ENCODE measurements around the gene KIF1A.

The KIF1A gene

GRCh38 chr2:240767341-240767740 is 52.7 kb downstream of the KIF1A start:
- DNase-seq (ENCODE audit: low spot score): no peak

GRCh38 chr2:240766072-240766471 is 53.9 kb downstream of the KIF1A start:
- no peak for DNase-seq (ENCODE audit: low spot score)

- no peak for DNase-seq (ENCODE audit: low spot score)
These were observed 55.0 kb downstream of the KIF1A start for GRCh38 chr2:240765007-240765406.

GRCh38 chr2:240764605-240765004 is 55.4 kb downstream of the KIF1A start:
- no peak for DNase-seq (ENCODE audit: low spot score)

GRCh38 chr2:240762971-240763370 is 57.0 kb downstream of the KIF1A start:
- no peak for DNase-seq (ENCODE audit: low spot score)

- no peak for DNase-seq (ENCODE audit: low spot score)
These were observed 57.8 kb downstream of the KIF1A start for GRCh38 chr2:240762249-240762648.

GRCh38 chr2:240760576-240761246 is 59.3 kb downstream of the KIF1A start:
- no peak for DNase-seq (ENCODE audit: low spot score)

GRCh38 chr2:240760121-240760520 is 59.9 kb downstream of the KIF1A start:
- no peak for DNase-seq (ENCODE audit: low spot score)

- no peak for DNase-seq (ENCODE audit: low spot score)
These were observed 60.6 kb downstream of the KIF1A start for GRCh38 chr2:240759459-240759858.

GRCh38 chr2:240757086-240757614 is 62.9 kb downstream of the KIF1A start:
- no peak for DNase-seq (ENCODE audit: low spot score)

- DNase-seq (ENCODE audit: low spot score): no peak
These were observed 67.8 kb downstream of the KIF1A start for GRCh38 chr2:240752209-240752608.

GRCh38 chr2:240750409-240750808 is 69.6 kb downstream of the KIF1A start:
- DNase-seq (ENCODE audit: low spot score): no peak

- no peak for DNase-seq (ENCODE audit: low spot score)
These were observed 70.5 kb downstream of the KIF1A start for GRCh38 chr2:240749516-240749915.

GRCh38 chr2:240747256-240747655 is 72.8 kb downstream of the KIF1A start:
- no peak for DNase-seq (ENCODE audit: low spot score)

GRCh38 chr2:240746671-240747070 is 73.3 kb downstream of the KIF1A start:
- no peak for DNase-seq (ENCODE audit: low spot score)

GRCh38 chr2:240745962-240746361 is 74.1 kb downstream of the KIF1A start:
- no peak for DNase-seq (ENCODE audit: low spot score)

GRCh38 chr2:240745456-240745855 is 74.6 kb downstream of the KIF1A start:
- no peak for DNase-seq (ENCODE audit: low spot score)

- no peak for DNase-seq (ENCODE audit: low spot score)
These were observed 77.4 kb downstream of the KIF1A start for GRCh38 chr2:240742602-240743095.

GRCh38 chr2:240741091-240741490 is 78.9 kb downstream of the KIF1A start:
- DNase-seq (ENCODE audit: low spot score): no peak

GRCh38 chr2:240739797-240740196 is 80.2 kb downstream of the KIF1A start:
- DNase-seq (ENCODE audit: low spot score): no peak

- no peak for DNase-seq (ENCODE audit: low spot score)
These were observed 82.1 kb downstream of the KIF1A start for GRCh38 chr2:240737958-240738357.

GRCh38 chr2:240737512-240737911 is 82.5 kb downstream of the KIF1A start:
- DNase-seq (ENCODE audit: low spot score): no peak

- no peak for DNase-seq (ENCODE audit: low spot score)
These were observed 83.5 kb downstream of the KIF1A start for GRCh38 chr2:240736281-240737250.
